Fibroblast of lung (primary cell): ENCODE results near the gene TF.

ENCODE experiments used
- CTCF ChIP-seq, 2 donors: IDR thresholded peaks in 1 of 2; conservative IDR thresholded peaks in 1 of 2; 1 replicate in 1 of 2; 2 replicates in 1 of 2; pipeline ENCODE4 v1.5.1; 2011 to 2012; ENCODE audit warnings: low read length in 2 of 2, control low read depth in 1 of 2, inconsistent platforms in 1 of 2, low read depth in 1 of 2, mild to moderate bottlenecking in 1 of 2
- EZH2 ChIP-seq: IDR thresholded peaks from 2 replicates; pipeline ENCODE4 v1.5.1; 2012; ENCODE audit warnings: low read length, control low read depth, mild to moderate bottlenecking; ENCODE audit errors: missing control alignments

GRCh38 chr3:133835418-133835743 is 89.2 kb downstream of the TF start:
- no peak for TF ChIP-seq CTCF (conservative IDR thresholded peaks at IDR 0.05 in 1 of 2, IDR thresholded peaks at IDR 0.05 in 1 of 2; ENCODE audit: low read depth in 1 of 2, low read length in 2 of 2)
- no peak for TF ChIP-seq EZH2
